Measurements from ENCODE around the gene PCED1B. TPM values are rescaled to one million over a fixed set of nuclear protein-coding genes. Genes with fewer than 3 reads are reported as not detected.
"Not testable (repeated sequence)": the region's sequence is repeated elsewhere in the genome, so short reads cannot be mapped to it uniquely, and the experiment has no call there.

The PCED1B gene
- total and polyA plus RNA-seq, 2 experiments from 2014 or later: 3.6 to 6.6 TPM

DNA sequence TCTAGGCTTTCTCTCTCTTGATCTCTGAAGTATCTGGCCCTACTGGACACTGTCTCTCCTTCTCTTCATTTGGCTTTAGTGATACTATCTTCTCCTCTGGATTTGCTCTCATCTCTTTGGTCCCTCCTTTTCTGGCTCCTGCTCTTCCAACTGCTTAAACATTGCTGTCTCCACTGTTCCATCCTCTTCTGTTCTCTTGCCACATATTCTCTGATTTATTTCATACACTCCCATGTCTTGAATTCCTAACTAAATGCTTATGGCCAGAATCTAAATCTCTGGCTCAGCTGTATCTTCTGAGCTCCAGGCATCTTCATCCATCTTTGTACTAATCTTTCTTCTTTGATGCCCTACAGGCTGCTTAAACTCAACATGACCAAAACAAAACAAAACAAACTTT lies 25.5 kb upstream of the PCED1B start:
- Histone ChIP-seq H2AFZ (no peak overlapping the region), H3K27ac (no peak overlapping the region), H3K79me2 (no peaks in the 10 kb centered on the region), H3K4me2 (no peak overlapping the region), H3K9me2 (replicated peaks; ENCODE audit: insufficient read depth) (no peaks in the 10 kb centered on the region), H3K9me3 (ENCODE audit: low read depth) (no peaks in the 10 kb centered on the region), H3K27me3 (no peaks in the 10 kb centered on the region), H3K4me1 (ENCODE audit: insufficient read depth) (no peaks in the 10 kb centered on the region), H4K20me1 (ENCODE audit: insufficient read depth, poor library complexity, severe bottlenecking) (no peaks in the 10 kb centered on the region), H3K36me3 (replicated peaks; ENCODE audit: insufficient read depth, low read depth) (no peaks in the 10 kb centered on the region), H3K4me3 (no peak overlapping the region)
- TF ChIP-seq EZH2phosphoT487 (IDR thresholded peaks at IDR 0.05; ENCODE audit: low read depth, severe bottlenecking, unreplicated experiment) (no peak), EZH2 (IDR thresholded peaks at IDR 0.05; ENCODE audit: borderline replicate concordance) (no peak)
- TF ChIP-seq, protein P1, sequence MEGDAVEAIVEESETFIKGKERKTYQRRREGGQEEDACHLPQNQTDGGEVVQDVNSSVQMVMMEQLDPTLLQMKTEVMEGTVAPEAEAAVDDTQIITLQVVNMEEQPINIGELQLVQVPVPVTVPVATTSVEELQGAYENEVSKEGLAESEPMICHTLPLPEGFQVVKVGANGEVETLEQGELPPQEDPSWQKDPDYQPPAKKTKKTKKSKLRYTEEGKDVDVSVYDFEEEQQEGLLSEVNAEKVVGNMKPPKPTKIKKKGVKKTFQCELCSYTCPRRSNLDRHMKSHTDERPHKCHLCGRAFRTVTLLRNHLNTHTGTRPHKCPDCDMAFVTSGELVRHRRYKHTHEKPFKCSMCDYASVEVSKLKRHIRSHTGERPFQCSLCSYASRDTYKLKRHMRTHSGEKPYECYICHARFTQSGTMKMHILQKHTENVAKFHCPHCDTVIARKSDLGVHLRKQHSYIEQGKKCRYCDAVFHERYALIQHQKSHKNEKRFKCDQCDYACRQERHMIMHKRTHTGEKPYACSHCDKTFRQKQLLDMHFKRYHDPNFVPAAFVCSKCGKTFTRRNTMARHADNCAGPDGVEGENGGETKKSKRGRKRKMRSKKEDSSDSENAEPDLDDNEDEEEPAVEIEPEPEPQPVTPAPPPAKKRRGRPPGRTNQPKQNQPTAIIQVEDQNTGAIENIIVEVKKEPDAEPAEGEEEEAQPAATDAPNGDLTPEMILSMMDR (IDR thresholded peaks at IDR 0.05; ENCODE audit: poor library complexity): no peak
- DNase-seq (ENCODE audit: low spot score): no peak

DNA sequence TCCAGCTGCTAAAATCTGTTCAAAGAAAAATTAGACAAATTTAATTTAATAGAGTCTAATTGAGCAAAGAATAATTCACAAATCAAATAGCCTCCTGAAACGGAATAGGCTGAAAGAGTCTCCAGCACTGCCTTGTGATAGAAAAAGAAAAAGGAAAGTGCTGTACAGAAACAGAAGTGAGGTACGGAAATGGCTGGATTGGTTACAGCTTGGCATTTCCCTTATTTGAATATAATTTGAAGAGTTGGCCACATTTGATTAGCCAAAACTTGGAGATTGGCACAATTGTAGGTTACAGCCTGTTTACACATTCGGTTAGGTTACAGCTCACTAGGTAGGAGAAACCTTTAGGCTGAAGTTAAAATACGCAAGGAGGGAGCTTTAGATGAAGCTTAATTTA lies 24.8 kb upstream of the PCED1B start:
- Histone ChIP-seq H3K79me2 (no peaks in the 10 kb centered on the region), H4K20me1 (ENCODE audit: insufficient read depth, poor library complexity, severe bottlenecking) (no peaks in the 10 kb centered on the region), H3K27me3 (no peaks in the 10 kb centered on the region), H3K27ac (no peak overlapping the region), H3K4me2 (no peak overlapping the region), H2AFZ (no peak overlapping the region), H3K4me3 (no peak overlapping the region), H3K4me1 (ENCODE audit: insufficient read depth) (no peaks in the 10 kb centered on the region), H3K9me3 (ENCODE audit: low read depth) (no peaks in the 10 kb centered on the region), H3K9me2 (replicated peaks; ENCODE audit: insufficient read depth) (no peaks in the 10 kb centered on the region), H3K36me3 (replicated peaks; ENCODE audit: insufficient read depth, low read depth) (no peaks in the 10 kb centered on the region)
- WGBS (ENCODE audit: low lambda C conversion rate, missing lambda C conversion rate): 94% methylated on average over 4 of the region's 4 CpGs
- TF ChIP-seq EZH2phosphoT487 (IDR thresholded peaks at IDR 0.05; ENCODE audit: low read depth, severe bottlenecking, unreplicated experiment): no peak
- TF ChIP-seq, protein P1 (IDR thresholded peaks at IDR 0.05; ENCODE audit: poor library complexity): no peak
- no peak for DNase-seq (ENCODE audit: low spot score)

DNA sequence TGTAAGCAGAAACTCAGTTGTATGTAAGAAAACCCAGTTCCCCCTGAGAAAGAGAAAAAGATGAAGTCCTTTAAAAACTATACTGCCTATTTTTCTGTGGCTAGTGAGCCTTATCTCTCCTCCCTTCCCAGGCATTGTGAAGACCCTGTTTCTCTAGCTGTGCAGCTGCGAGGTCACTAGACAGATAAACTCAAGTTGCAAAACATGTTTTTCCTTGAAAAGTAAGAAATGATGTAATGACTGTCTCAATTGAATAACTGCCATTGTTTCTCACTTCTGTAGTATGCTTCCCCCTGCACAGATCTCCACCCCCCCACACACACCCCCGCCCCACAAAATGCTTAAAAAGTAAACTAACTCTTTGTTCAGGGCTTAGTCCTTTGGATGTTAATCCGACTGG lies 23.6 kb upstream of the PCED1B start:
- H3K27ac ChIP-seq; H3K27me3 ChIP-seq; H3K36me3 ChIP-seq (replicated peaks; ENCODE audit: insufficient read depth, low read depth); H3K4me3 ChIP-seq; H3K79me2 ChIP-seq; H2AFZ ChIP-seq; DNase-seq (ENCODE audit: low spot score); H4K20me1 ChIP-seq (ENCODE audit: insufficient read depth, poor library complexity, severe bottlenecking); H3K9me2 ChIP-seq (replicated peaks; ENCODE audit: insufficient read depth); H3K9me3 ChIP-seq (ENCODE audit: low read depth); H3K4me1 ChIP-seq (ENCODE audit: insufficient read depth); H3K4me2 ChIP-seq: not testable (repeated sequence)
- 68% methylated on average over 3 of the region's 3 CpGs for WGBS (ENCODE audit: low lambda C conversion rate, missing lambda C conversion rate)

DNA sequence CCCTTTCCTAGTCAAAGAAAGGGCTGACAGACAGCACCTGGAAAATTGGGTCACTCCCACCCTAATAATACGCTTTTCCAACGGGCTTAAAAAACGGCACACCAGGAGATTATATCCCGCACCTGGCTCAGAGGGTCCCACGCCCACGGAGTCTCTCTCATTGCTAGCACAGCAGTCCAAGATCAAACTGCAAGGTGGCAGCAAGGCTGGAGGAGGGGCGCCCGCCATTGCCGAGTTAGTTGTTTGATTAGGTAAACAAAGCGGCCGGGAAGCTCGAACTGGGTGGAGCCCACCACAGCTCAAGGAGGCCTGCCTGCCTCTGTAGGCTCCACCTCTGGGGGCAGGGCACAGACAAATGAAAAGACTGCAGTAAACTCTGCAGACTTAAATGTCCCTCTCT lies 22.5 kb upstream of the PCED1B start:
- not testable (repeated sequence) for H3K9me2 ChIP-seq (replicated peaks; ENCODE audit: insufficient read depth); H3K27ac ChIP-seq; H3K36me3 ChIP-seq (replicated peaks; ENCODE audit: insufficient read depth, low read depth); H3K9me3 ChIP-seq (ENCODE audit: low read depth); H3K79me2 ChIP-seq; H3K4me3 ChIP-seq; H3K4me1 ChIP-seq (ENCODE audit: insufficient read depth); H2AFZ ChIP-seq; H3K27me3 ChIP-seq; DNase-seq (ENCODE audit: low spot score); H3K4me2 ChIP-seq; H4K20me1 ChIP-seq (ENCODE audit: insufficient read depth, poor library complexity, severe bottlenecking)
- 95% methylated on average over 12 of the region's 12 CpGs for WGBS (ENCODE audit: low lambda C conversion rate, missing lambda C conversion rate)

DNA sequence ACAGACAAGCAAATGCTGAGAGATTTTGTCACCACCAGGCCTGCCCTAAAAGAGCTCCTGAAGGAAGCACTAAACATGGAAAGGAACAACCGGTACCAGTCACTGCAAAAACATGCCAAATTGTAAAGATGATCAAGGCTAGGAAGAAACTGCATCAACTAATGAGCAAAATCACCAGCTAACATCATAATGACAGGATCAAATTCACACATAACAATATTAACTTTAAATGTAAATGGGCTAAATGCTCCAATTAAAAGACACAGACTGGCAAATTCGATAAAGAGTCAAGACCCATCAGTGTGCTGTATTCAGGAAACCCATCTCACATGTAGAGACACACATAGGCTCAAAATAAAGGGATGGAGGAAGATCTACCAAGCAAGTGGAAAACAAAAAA lies 20.8 kb upstream of the PCED1B start:
- H3K27ac ChIP-seq; DNase-seq (ENCODE audit: low spot score); H3K27me3 ChIP-seq; H3K4me2 ChIP-seq; H2AFZ ChIP-seq; H4K20me1 ChIP-seq (ENCODE audit: insufficient read depth, poor library complexity, severe bottlenecking); H3K79me2 ChIP-seq; H3K4me1 ChIP-seq (ENCODE audit: insufficient read depth); H3K4me3 ChIP-seq; H3K36me3 ChIP-seq (replicated peaks; ENCODE audit: insufficient read depth, low read depth); H3K9me3 ChIP-seq (ENCODE audit: low read depth); H3K9me2 ChIP-seq (replicated peaks; ENCODE audit: insufficient read depth): not testable (repeated sequence)
- WGBS (ENCODE audit: low lambda C conversion rate, missing lambda C conversion rate): 83% methylated on average over 2 of the region's 2 CpGs
